Panc1 (cell line): ENCODE data around the gene SPATA32.

Experiments used
- POLR2AphosphoS5 ChIP-seq: IDR thresholded peaks from 2 replicates; pipeline ENCODE4 v1.6.1; 2012; ENCODE audit warnings: mild to moderate bottlenecking, low read depth, low read length, moderate library complexity
- TF ChIP-seq, protein P1 (sequence below), 2 experiments: IDR thresholded peaks; 2 replicates each; pipeline ENCODE4 v1.6.1; 2011 to 2012; ENCODE audit warnings: low read depth in 2 of 2, control low read depth in 1 of 2, low read length in 1 of 2, mild to moderate bottlenecking in 1 of 2, moderate library complexity in 1 of 2; ENCODE audit not compliant: insufficient read depth in 1 of 2
- TF ChIP-seq, protein P2 (sequence below): fragments of 450-650 bp; IDR thresholded peaks from 2 replicates; pipeline ENCODE4 v1.5.1; 2017; ENCODE audit warnings: mild to moderate bottlenecking

DNA sequence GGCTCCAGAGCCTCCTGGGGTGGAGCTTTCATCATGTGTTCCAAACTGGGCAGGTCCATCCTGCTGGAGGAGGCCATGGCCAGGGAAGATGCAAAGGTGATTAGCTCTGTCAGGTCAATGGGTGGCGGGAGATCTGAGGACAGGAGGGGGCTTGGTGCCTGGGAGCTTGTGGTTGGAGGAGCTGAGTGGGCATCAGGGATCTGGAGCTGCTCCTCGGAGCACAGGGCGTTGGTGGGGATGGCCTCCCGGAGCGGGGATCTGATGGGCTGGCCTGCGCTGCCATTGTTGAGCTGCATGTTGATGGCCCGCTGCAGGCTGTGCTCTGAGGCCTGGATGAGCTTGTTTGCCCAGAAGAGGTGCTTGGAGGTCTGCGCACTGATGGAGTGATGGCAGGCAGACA lies 6.5 kb downstream of the SPATA32 start:
- TF ChIP-seq, protein P1, sequence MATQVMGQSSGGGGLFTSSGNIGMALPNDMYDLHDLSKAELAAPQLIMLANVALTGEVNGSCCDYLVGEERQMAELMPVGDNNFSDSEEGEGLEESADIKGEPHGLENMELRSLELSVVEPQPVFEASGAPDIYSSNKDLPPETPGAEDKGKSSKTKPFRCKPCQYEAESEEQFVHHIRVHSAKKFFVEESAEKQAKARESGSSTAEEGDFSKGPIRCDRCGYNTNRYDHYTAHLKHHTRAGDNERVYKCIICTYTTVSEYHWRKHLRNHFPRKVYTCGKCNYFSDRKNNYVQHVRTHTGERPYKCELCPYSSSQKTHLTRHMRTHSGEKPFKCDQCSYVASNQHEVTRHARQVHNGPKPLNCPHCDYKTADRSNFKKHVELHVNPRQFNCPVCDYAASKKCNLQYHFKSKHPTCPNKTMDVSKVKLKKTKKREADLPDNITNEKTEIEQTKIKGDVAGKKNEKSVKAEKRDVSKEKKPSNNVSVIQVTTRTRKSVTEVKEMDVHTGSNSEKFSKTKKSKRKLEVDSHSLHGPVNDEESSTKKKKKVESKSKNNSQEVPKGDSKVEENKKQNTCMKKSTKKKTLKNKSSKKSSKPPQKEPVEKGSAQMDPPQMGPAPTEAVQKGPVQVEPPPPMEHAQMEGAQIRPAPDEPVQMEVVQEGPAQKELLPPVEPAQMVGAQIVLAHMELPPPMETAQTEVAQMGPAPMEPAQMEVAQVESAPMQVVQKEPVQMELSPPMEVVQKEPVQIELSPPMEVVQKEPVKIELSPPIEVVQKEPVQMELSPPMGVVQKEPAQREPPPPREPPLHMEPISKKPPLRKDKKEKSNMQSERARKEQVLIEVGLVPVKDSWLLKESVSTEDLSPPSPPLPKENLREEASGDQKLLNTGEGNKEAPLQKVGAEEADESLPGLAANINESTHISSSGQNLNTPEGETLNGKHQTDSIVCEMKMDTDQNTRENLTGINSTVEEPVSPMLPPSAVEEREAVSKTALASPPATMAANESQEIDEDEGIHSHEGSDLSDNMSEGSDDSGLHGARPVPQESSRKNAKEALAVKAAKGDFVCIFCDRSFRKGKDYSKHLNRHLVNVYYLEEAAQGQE (IDR thresholded peaks at IDR 0.05; ENCODE audit: insufficient read depth in 1 of 2, low read depth in 2 of 2, low read length in 1 of 2): no peak
- TF ChIP-seq, protein P2, sequence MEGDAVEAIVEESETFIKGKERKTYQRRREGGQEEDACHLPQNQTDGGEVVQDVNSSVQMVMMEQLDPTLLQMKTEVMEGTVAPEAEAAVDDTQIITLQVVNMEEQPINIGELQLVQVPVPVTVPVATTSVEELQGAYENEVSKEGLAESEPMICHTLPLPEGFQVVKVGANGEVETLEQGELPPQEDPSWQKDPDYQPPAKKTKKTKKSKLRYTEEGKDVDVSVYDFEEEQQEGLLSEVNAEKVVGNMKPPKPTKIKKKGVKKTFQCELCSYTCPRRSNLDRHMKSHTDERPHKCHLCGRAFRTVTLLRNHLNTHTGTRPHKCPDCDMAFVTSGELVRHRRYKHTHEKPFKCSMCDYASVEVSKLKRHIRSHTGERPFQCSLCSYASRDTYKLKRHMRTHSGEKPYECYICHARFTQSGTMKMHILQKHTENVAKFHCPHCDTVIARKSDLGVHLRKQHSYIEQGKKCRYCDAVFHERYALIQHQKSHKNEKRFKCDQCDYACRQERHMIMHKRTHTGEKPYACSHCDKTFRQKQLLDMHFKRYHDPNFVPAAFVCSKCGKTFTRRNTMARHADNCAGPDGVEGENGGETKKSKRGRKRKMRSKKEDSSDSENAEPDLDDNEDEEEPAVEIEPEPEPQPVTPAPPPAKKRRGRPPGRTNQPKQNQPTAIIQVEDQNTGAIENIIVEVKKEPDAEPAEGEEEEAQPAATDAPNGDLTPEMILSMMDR: no peak
- no peak for TF ChIP-seq POLR2AphosphoS5
